SK-N-SH (cell line): ENCODE results near the gene STYXL1.

Experiments used
- GABPA ChIP-seq: IDR thresholded peaks from 2 replicates; pipeline ENCODE4 v1.4.0; 2012; ENCODE audit warnings: low read depth, mild to moderate bottlenecking
- MAX ChIP-seq: IDR thresholded peaks from 2 replicates; pipeline ENCODE4 v1.4.0; 2012; ENCODE audit warnings: low read depth
- NFIC ChIP-seq: IDR thresholded peaks from 2 replicates; pipeline ENCODE4 v1.4.0; 2012; ENCODE audit warnings: borderline replicate concordance
- RAD21 ChIP-seq: IDR thresholded peaks from 2 replicates; pipeline ENCODE4 v1.6.1; 2012; ENCODE audit warnings: mild to moderate bottlenecking, low read length
- RCOR1 ChIP-seq: fragments of 150-350 bp; IDR thresholded peaks from 2 replicates; pipeline ENCODE4 v1.6.1; 2017; ENCODE audit warnings: antibody characterized with exemption, low read length
- SIN3A ChIP-seq: IDR thresholded peaks from 2 replicates; pipeline ENCODE4 v1.6.1; 2012; ENCODE audit warnings: low read depth, mild to moderate bottlenecking, low read length, moderate library complexity, borderline replicate concordance
- TF ChIP-seq, protein P1 (sequence below): fragments of 200-600 bp; sonication (generic); IDR thresholded peaks from 2 replicates; pipeline ENCODE4 v1.6.1; 2017; ENCODE audit warnings: antibody characterized with exemption, mild to moderate bottlenecking, moderate library complexity

DNA sequence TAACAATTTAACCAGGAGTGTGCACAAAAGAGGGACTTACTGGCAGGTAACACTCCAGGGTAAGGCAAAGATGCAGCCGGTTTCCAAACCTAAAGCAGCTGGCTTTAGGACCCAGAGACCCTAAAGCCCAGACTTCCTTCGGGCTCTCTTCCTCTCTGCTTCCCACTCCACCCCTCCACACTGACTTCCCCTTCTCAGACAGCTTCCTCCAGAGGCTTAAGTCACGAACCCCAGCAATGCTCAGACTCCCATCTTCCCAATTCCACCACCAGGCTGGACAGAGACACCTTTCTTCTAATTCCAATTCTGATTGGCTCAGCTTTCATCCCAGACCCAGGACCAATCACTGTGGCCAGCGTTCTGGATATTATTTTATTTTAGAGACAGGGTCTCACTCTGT lies 24.8 kb downstream of the STYXL1 start:
- TF ChIP-seq MAX (no peak), SIN3A (no peak), NFIC (no peak), RCOR1 (no peak), GABPA (no peak), RAD21 (no peak)
- TF ChIP-seq, protein P1, sequence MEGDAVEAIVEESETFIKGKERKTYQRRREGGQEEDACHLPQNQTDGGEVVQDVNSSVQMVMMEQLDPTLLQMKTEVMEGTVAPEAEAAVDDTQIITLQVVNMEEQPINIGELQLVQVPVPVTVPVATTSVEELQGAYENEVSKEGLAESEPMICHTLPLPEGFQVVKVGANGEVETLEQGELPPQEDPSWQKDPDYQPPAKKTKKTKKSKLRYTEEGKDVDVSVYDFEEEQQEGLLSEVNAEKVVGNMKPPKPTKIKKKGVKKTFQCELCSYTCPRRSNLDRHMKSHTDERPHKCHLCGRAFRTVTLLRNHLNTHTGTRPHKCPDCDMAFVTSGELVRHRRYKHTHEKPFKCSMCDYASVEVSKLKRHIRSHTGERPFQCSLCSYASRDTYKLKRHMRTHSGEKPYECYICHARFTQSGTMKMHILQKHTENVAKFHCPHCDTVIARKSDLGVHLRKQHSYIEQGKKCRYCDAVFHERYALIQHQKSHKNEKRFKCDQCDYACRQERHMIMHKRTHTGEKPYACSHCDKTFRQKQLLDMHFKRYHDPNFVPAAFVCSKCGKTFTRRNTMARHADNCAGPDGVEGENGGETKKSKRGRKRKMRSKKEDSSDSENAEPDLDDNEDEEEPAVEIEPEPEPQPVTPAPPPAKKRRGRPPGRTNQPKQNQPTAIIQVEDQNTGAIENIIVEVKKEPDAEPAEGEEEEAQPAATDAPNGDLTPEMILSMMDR = no peak
